ENCODE measurements around the gene BCAS3.
"Not testable (repeated sequence)": the region's sequence is repeated elsewhere in the genome, so short reads cannot be mapped to it uniquely, and the experiment has no call there.

The BCAS3 gene

DNA sequence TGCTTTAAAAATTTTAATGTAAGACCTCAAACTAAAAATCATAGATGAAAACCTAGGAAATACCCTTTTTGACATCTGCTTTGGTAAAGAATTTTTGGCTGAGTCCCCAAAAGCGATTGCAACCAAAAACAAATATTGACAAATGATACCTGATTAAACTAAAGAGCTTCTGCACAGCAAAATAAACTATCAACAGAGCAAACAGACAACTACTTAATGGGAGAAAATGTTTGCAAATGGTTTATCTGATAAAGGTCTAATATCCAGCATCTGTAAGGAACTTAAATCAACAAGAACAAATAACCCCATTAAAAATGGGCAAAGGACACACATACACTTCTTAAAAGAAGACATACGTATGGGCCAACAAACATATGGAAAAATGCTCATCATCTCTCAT is 242.5 kb downstream of the BCAS3 start:
- FAIRE-seq = no peak
- TF ChIP-seq TAF1 (IDR thresholded peaks at IDR 0.05; ENCODE audit: borderline replicate concordance, low read depth, low read length) = no peak
- TF ChIP-seq POLR2AphosphoS5 (IDR thresholded peaks at IDR 0.05; ENCODE audit: low read depth, low read length) = no peak
- TF ChIP-seq POLR2A (IDR thresholded peaks at IDR 0.05; ENCODE audit: low read depth, low read length) = no peak
- no peak for DNase-seq (ENCODE audit: insufficient read length)

DNA sequence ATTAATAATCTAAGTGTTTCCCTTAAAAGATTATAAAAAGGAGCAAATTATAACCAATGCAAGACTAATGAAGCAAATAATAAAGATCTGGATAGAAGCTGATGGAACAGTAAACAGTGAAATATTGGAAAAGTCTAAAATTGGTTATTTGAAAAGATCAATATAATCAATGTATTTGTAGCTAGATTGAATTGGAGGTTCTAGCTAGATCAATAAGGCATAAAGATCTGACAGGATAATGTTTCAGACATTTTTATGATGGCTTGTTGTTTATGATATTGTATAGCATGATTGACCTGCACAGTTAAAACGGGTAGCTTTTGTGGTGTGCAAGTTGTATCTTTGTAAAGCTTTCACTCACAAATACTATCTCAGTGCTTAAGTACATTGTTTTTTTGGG is 245.3 kb downstream of the BCAS3 start:
- DNase-seq (ENCODE audit: insufficient read length) (no peak), FAIRE-seq (no peak)
- TF ChIP-seq TAF1 (IDR thresholded peaks at IDR 0.05; ENCODE audit: borderline replicate concordance, low read depth, low read length) (no peak), POLR2A (IDR thresholded peaks at IDR 0.05; ENCODE audit: low read depth, low read length) (no peak), POLR2AphosphoS5 (IDR thresholded peaks at IDR 0.05; ENCODE audit: low read depth, low read length) (no peak)

DNA sequence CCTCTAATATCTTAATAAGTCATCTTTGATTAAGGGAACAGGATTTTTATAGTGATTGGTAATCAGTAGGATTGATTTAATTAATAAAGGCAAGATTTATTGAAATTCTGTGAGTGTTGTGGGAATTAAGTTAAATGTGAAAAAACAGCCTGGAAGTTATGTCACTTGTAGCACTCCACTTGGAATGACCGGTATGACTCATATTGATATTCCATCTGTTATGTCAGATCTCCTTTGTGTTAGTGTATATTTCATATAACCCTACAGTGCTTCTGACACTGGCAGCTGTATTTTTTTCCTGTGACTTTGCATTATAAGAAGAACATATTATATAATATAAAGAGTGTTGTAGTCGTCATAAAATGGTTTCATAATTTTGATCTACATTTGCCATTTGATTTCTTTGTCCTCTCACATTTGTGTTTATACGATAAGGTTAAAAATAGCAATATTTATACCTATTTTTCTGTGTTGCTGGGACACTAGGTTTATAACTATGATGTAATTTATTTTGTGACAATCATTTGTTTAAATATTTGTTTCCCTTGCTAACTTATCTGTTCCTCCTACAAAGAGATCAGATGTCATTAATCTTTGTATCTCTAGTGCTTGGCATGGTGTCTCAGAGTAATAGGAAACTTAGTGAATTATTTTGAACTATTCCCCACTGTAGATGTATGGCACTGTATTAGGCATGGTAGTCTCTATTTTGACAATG is 249.0 kb downstream of the BCAS3 start:
- FAIRE-seq (no peak), DNase-seq (ENCODE audit: insufficient read length) (no peak)
- TF ChIP-seq TAF1 (IDR thresholded peaks at IDR 0.05; ENCODE audit: borderline replicate concordance, low read depth, low read length) (no peak), POLR2A (IDR thresholded peaks at IDR 0.05; ENCODE audit: low read depth, low read length) (no peak), POLR2AphosphoS5 (IDR thresholded peaks at IDR 0.05; ENCODE audit: low read depth, low read length) (no peak)

DNA sequence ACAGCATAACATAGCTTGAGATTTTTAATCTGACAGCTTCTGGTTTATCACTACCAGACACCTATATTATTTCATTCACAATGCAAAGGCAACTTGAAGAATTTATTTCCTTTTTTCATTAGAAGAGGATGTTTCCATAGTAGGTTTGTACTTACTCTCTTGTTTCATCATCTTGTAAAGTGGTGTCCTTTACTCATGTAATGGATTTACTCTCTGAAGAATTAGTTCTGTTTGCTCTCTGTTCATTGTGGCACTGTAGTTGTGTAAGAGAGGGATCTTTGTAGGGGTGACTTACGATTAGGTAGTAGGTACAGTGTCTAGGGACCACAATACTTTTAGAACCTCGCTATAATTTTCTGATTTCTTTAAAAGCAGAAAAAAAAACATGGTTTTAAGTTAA is 256.1 kb downstream of the BCAS3 start:
- FAIRE-seq (no peak), DNase-seq (ENCODE audit: insufficient read length) (no peak)
- TF ChIP-seq POLR2AphosphoS5 (IDR thresholded peaks at IDR 0.05; ENCODE audit: low read depth, low read length) = no peak
- TF ChIP-seq TAF1 (IDR thresholded peaks at IDR 0.05; ENCODE audit: borderline replicate concordance, low read depth, low read length) = no peak
- no peak for TF ChIP-seq POLR2A (IDR thresholded peaks at IDR 0.05; ENCODE audit: low read depth, low read length)

DNA sequence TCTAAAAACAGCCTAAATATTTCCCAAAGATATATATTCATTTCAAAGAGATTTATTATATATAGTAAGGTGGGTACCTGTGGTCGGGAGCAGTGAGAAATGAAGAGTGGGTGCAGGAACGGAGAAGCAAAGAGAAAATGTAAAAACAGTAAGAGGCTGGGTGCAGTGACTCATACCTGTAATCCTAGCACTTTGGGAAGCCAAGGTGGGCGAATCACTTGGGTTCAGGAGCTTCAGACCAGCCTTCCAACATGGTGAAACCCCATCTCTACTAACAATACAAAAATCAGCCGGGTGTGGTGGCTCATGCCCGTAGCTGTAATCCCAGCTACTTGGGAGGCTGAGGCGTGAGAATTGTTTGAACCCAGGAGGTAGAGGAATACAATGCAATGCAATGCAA is 257.1 kb downstream of the BCAS3 start:
- no peak for FAIRE-seq
- TF ChIP-seq POLR2A (IDR thresholded peaks at IDR 0.05; ENCODE audit: low read depth, low read length) (no peak), POLR2AphosphoS5 (IDR thresholded peaks at IDR 0.05; ENCODE audit: low read depth, low read length) (no peak), TAF1 (IDR thresholded peaks at IDR 0.05; ENCODE audit: borderline replicate concordance, low read depth, low read length) (no peak)
- no peak for DNase-seq (ENCODE audit: insufficient read length)

DNA sequence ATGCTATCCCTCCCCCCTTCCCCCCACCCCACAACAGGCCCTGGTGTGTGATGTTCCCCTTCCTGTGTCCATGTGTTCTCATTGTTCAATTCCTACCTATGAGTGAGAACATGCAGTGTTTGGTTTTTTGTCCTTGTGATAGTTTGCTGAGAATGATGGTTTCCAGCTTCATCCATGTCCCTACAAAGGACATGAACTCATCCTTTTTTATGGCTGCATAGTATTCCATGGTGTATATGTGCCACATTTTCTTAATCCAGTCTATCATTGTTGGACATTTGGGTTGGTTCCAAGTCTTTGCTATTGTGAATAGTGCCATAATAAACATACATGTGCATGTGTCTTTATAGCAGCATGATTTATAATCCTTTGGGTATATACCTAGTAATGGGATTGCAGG is 258.3 kb downstream of the BCAS3 start:
- not testable (repeated sequence) for FAIRE-seq; DNase-seq (ENCODE audit: insufficient read length)

DNA sequence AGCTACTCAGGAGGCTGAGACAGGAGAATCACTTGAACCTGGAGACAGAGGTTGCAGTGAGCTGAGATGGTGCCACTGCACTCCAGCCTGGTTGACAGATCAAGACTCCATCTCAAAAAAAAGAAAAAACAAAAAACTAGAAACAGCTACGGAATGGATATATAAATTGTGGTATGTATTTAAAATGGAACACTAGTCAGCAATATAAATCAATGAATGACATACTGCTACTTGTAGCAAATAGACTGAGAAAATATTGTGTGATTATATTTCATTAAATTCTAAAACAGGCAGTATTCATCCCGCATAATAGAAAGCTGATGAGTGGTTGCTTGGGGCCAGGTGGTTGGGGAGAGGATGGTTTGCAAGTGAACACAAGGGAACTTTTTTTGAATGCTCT is 261.7 kb downstream of the BCAS3 start:
- FAIRE-seq = no peak
- no peak for TF ChIP-seq POLR2AphosphoS5 (IDR thresholded peaks at IDR 0.05; ENCODE audit: low read depth, low read length)
- TF ChIP-seq TAF1 (IDR thresholded peaks at IDR 0.05; ENCODE audit: borderline replicate concordance, low read depth, low read length) = no peak
- TF ChIP-seq POLR2A (IDR thresholded peaks at IDR 0.05; ENCODE audit: low read depth, low read length) = no peak

DNA sequence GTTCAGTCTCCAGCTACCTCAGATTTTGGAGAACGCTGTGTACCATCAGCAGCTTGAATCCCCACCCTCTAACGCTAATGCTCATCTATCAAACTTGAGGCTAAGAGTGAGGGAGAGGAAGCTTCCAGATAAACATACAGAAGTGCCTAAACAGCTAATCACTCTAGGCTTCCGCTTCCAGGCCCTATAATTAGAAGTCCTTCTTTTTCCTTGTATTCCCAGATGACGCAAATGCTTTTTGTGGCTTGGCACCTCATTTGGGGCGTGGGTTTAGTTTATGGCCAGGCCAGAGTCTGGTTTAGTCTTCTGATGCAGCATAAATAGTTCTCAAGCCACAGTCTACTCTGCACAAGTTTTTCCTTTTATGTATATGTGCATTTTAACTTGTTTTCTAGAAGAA is 263.4 kb downstream of the BCAS3 start:
- TF ChIP-seq TAF1 (IDR thresholded peaks at IDR 0.05; ENCODE audit: borderline replicate concordance, low read depth, low read length) (no peak), POLR2AphosphoS5 (IDR thresholded peaks at IDR 0.05; ENCODE audit: low read depth, low read length) (no peak), POLR2A (IDR thresholded peaks at IDR 0.05; ENCODE audit: low read depth, low read length) (no peak)
- FAIRE-seq (no peak), DNase-seq (ENCODE audit: insufficient read length) (no peak)

More for the DNA sequence above, 261.7 kb downstream of the BCAS3 start:
- DNase-seq (ENCODE audit: insufficient read length) = no peak

DNA sequence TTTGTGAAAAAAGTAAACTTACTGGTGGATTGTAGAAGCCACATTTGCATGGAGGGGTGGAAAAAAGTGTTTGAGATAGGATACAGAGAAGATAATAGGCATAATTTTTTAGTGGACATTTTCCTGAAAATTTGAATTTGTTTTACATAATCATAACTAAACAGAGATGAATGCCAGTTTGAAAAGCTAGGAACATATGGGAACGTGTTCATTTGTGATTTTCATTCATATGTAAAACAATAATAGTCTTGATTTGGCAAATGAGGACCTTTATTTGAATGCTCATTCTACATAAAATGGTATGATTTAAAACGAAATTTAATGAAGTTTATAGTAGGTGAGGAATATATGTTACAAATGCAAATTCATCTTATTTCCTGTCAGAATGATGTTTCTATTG is 263.9 kb downstream of the BCAS3 start:
- FAIRE-seq = no peak
- no peak for TF ChIP-seq POLR2A (IDR thresholded peaks at IDR 0.05; ENCODE audit: low read depth, low read length)
- TF ChIP-seq TAF1 (IDR thresholded peaks at IDR 0.05; ENCODE audit: borderline replicate concordance, low read depth, low read length) = no peak
- no peak for TF ChIP-seq POLR2AphosphoS5 (IDR thresholded peaks at IDR 0.05; ENCODE audit: low read depth, low read length)
- DNase-seq (ENCODE audit: insufficient read length) = no peak

DNA sequence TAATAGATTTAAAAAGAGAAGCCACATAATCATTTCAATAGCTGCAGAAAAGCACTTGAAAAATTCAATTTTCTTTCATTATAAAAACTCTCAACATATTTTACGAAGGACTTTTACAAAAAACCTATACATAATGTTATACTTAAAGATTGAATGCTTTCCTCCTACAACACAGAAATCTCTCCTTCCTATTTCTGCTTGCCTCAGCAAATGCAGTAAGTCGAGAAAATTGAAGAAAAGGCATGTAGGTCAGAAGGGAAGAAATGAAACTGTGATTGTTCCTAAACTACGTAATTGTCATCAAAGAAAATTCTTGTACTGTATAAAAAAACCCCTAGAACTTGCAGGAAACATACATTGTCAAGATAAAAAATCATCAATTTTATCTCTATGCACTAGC is 267.1 kb downstream of the BCAS3 start:
- FAIRE-seq = no peak
- no peak for DNase-seq (ENCODE audit: insufficient read length)
- TF ChIP-seq TAF1 (IDR thresholded peaks at IDR 0.05; ENCODE audit: borderline replicate concordance, low read depth, low read length) (no peak), POLR2A (IDR thresholded peaks at IDR 0.05; ENCODE audit: low read depth, low read length) (no peak), POLR2AphosphoS5 (IDR thresholded peaks at IDR 0.05; ENCODE audit: low read depth, low read length) (no peak)

DNA sequence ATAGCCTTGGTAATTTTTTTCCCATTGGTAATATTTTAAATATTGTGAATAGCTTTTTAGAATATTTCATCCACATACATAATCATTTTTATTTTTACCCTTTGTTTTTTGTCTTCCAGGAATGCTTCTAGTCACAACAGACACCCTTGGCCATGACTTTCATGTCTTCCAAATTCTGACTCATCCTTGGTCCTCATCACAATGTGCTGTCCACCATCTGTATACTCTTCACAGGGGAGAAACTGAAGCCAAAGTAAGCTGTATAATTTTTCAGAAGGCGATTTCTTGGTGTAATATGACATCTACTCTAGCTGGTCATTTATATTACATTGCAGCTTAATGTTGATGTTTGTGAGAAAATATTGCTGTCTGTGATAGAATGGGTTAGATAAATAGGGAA is 269.4 kb downstream of the BCAS3 start:
- DNase-seq (ENCODE audit: insufficient read length) = no peak
- no peak for FAIRE-seq
- TF ChIP-seq TAF1 (IDR thresholded peaks at IDR 0.05; ENCODE audit: borderline replicate concordance, low read depth, low read length) (no peak), POLR2A (IDR thresholded peaks at IDR 0.05; ENCODE audit: low read depth, low read length) (no peak), POLR2AphosphoS5 (IDR thresholded peaks at IDR 0.05; ENCODE audit: low read depth, low read length) (no peak)

DNA sequence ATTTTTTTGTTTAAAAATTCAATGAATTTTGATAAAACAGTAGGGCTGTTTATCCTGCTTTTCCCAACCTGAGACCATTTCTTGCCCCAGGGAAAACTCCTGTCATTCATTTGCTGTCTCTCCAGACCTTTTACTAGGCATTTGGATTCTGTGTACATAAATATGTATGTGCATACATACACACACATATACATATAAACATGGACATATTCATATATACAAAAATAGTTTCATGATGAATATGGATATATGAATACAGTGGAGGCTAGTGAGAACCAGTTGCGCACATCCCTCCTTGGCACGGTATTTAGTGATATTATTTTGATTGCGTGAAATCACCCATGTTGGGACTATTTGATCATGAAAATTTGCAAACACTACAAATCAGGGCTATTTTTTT is 269.9 kb downstream of the BCAS3 start:
- FAIRE-seq (no peak), DNase-seq (ENCODE audit: insufficient read length) (no peak)
- TF ChIP-seq POLR2AphosphoS5 (IDR thresholded peaks at IDR 0.05; ENCODE audit: low read depth, low read length) = no peak
- TF ChIP-seq POLR2A (IDR thresholded peaks at IDR 0.05; ENCODE audit: low read depth, low read length) = no peak
- no peak for TF ChIP-seq TAF1 (IDR thresholded peaks at IDR 0.05; ENCODE audit: borderline replicate concordance, low read depth, low read length)

DNA sequence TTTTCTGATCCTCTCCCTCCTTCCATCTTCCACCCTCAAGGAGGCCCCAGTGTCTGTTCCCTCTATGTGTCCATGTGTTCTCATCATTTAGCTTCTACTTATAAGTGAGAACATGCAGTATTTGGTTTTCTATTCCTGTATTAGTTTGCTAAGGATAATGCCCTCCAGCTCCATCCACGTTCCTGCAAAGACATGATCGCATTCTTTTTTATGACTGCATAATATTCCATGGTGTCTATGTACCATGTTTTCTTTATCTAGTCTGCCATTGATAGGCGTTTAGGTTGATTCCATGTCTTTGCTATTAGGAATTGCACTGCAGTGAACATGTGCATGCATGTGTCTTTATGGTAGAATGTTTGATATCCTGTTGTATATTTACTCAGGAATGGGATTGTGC is 275.1 kb downstream of the BCAS3 start:
- TF ChIP-seq TAF1 (IDR thresholded peaks at IDR 0.05; ENCODE audit: borderline replicate concordance, low read depth, low read length) = no peak
- no peak for TF ChIP-seq POLR2AphosphoS5 (IDR thresholded peaks at IDR 0.05; ENCODE audit: low read depth, low read length)
- no peak for TF ChIP-seq POLR2A (IDR thresholded peaks at IDR 0.05; ENCODE audit: low read depth, low read length)
- FAIRE-seq = no peak
- DNase-seq (ENCODE audit: insufficient read length) = no peak
